NOMO-1 treated with dmso at 0.1 percent for 144 hours (cell line): ENCODE measurements around the gene SNAI1.
"Not testable (repeated sequence)": the region's sequence is repeated elsewhere in the genome, so short reads cannot be mapped to it uniquely, and the experiment has no call there.

Experiments
- DNase-seq: peaks from one replicate; lab custom pipeline; 2025; ENCODE audit not compliant: unreplicated experiment; lab: John Stamatoyannopoulos, UW

Gene SNAI1

GRCh38 chr20:49985617-49986016, 2.8 kb downstream of the SNAI1 start:
- DNase-seq, result no peak

GRCh38 chr20:49986049-49986448, 3.3 kb downstream of the SNAI1 start:
- no peak for DNase-seq

GRCh38 chr20:49987015-49987867, 4.5 kb downstream of the SNAI1 start:
- DNase-seq, result no peak

GRCh38 chr20:49987868-49988690, 5.3 kb downstream of the SNAI1 start:
- DNase-seq, result no peak

DNA sequence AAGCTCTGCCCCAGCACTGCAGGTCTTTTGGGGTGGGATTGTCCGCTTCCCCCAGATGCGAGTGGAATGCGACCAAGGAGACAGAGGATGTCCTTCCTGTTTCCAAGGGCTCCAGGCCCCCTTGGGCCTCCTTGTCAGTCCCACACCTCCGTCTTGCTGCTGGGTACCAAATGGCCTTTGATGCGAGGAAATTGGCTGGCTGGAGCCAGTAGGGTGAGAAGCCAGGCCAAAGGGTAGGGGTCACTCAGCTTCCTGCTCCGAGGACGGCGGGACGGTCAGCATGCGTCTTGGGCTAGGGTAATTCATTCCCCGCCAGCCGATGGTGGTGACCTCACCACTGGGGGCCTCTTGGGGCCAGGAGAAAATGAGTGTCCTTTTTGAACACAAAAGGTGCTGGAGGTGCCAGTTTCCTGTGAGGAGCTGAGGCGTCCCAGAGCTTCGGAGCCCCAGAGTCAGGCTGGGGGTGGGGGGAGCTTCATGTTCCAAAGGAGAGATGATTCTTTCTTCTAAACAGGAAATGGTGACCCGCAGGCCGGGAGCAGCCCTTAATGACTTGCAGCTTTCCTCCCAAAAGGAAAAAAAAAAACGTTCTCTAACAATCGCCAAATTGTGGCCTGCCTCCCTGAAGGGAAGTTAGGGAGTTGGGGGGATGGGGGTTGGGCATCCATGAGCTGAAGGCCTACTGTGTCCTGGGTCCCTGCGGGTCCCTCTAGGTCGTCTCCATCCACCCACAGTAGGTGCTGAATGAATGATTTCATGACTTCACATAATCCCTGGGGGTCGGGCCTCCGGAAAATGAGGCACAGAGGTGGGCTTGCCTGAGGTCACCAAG, 6.7 kb downstream of the SNAI1 start:
- DNase-seq, result no peak

DNA sequence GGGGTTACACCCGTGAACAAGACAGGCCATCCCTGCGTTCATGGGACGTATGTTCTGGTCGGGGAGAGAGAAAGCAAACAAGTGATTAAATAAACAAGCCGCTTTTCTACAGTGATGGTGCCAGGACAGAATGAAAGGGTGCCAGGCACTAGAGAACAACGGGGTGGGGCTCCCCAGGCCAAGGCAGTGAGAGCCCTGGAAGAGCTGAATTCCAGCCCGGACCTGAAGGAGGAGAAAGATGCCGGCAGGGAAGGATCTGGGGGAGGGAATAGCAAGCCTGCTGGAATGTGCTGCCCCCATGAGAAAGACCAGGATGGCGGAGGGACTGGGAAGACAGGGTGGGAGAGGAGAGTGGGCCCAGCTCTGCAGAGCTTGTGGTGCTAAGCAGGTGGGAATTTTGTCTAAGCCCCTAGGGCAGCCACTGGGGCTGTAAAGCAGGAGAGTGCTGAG, 7.5 kb downstream of the SNAI1 start:
- no peak for DNase-seq

DNA sequence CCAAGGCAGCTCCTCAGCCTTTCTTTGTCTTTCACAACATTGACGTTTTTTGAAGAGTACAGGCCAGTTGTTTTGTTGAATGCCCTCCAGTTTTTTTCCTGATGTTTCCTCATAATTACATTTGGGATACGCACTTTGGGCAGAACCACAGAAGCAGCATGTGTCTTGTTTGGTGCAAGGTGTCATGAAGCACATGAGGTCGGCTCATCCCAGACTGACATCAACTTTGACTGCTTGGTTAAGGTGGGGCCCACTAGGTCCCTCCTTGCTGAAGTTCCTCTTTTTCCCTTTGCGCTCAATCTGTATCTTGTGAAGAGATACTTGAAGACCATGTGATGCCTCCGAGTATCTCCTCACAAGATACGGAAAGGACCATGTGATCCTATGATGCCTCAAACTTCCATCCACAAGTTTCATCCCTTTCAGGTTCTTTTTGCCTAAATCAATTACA, 10.5 kb downstream of the SNAI1 start:
- peak; percentile 63 for DNase-seq

- DNase-seq, result no peak
These were observed 12.8 kb downstream of the SNAI1 start for GRCh38 chr20:49995586-49995985.

GRCh38 chr20:49998478-49999188, 15.9 kb downstream of the SNAI1 start:
- DNase-seq, result not testable (repeated sequence)

- no peak for DNase-seq
These were observed 16.5 kb downstream of the SNAI1 start for GRCh38 chr20:49999329-49999728.

DNA sequence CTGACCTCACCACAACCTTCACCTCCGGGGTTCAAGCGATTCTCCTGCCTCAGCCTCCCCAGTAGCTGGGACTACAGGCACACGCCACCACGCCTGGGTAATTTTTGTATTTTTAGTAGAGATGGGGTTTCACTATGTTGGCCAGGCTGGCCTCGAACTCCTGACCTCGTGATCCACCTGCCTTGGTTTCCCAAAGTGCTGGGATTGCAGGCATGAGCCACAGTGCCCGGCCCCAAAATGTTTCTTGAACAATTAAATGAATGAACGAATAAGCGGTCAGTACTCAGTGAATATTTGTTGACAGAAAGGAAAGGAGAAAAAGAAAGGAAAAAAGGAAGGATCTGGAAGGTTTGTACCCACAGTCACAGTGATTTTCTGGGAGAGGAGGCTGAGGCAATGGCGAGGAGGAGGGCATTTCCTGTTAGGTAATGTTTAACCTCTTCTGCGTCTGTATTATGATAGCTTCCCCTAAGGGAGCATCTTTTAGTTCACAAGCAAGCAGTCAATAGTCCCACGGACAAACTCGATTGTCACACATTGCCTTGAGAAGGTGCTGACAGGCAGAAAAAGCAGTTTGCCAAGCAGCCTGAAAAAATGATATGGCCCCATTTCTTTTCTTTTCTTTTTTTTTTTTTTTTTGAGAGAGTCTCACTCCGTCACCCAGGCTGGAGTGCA, 17.9 kb downstream of the SNAI1 start:
- not testable (repeated sequence) for DNase-seq

DNA sequence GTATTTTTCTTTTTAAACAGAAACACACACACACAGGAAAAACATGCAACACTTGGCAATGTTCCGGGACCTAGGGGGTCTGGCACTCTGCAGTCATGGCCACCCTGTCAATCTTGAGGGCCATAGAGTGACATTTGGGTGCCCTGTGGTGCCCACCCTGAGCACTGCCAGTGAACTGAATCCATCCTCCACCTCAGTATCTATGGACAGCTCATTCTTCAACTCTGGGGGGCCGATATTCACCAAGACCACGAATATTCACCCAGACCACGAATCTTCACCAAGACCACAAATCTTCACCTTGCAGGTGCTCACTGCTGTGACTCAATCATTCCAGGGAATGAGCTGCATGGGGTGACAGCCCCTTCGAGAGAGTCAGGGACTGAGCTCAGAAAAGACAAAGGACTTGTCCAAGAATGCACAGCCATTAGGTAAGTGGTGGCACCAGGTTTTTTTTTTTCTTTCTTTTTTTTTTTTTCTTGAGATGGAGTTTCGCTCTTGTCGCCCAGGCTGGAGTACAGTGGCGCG, 19.1 kb downstream of the SNAI1 start:
- no peak for DNase-seq

DNA sequence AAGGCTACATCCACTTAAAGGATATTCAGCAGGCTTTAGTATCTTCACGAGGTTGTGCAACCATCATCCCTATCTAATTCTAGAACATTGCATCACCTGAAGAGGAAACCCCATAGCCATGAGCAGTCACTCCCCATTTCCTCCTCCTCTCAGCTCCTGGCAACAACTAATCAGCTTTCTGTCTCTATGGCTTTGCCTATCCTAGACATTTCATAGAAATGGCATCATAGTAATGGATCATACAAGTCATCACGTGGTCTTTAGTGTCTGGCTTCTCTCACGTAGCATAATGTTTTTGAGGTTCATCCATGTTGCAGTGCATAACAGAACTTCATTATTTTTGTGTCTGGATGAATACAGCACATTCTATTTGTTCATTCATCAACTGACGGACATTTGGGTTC, 20.5 kb downstream of the SNAI1 start:
- peak; percentile 90 for DNase-seq

DNA sequence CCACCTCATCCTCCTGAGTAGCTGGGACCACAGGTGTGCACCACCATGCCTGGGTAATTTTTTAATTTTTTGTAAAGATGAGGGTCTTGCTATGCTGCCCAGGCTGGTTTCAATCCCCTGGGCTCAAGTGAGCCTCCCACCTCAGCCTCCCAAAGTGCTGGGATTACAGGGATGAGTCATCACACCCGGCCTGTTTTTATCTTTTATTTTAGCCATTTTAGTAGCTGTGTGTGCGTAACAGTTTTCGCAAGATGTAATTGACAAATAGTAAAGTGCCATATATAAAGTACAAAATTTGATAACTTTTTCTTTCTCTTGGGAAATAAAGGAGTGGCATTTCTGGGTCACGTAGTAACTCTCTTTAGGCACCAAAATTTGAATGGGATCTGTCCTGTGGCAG, 21.4 kb downstream of the SNAI1 start:
- no peak for DNase-seq

- no peak for DNase-seq
These were observed 22.7 kb downstream of the SNAI1 start for GRCh38 chr20:50005471-50005981.

DNA sequence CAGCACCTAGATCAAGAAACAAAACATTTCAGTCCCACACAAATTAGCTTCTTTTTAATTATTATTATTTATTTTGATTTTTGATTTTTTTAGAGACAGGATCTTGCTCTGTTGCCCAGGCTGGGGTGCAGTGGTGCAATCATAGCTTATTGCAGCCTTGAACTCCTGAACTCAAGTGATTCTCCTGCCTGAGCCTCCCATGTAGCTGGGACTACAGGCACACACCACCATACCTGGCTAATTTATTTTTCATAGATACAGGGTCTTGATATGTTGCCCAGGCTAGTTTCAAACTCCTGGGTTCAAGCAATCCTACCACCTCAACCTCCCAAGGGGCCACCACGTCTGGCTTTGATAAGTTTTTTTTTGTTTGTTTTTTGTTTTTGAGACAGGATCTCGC, 24.6 kb downstream of the SNAI1 start:
- DNase-seq, result no peak

DNA sequence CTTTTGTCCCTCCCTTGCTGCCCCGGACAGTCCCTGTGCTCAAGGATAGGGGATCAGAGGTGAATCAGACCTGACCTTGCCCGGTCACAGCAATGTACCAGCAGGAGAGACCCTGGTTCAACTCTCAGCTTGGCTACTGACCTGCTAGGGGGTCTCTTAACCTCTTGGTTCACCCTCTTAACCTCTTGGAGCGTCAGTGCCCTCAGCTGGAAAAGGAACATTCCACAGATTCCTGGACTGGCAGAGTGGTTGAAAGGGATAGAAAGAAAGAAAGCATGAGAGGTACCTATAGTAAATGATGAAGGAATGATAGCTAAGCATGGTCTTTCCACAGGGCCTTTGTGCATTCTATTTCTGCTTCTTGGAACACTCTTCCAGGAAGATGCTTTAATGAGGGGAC, 25.2 kb downstream of the SNAI1 start:
- no peak for DNase-seq

DNA sequence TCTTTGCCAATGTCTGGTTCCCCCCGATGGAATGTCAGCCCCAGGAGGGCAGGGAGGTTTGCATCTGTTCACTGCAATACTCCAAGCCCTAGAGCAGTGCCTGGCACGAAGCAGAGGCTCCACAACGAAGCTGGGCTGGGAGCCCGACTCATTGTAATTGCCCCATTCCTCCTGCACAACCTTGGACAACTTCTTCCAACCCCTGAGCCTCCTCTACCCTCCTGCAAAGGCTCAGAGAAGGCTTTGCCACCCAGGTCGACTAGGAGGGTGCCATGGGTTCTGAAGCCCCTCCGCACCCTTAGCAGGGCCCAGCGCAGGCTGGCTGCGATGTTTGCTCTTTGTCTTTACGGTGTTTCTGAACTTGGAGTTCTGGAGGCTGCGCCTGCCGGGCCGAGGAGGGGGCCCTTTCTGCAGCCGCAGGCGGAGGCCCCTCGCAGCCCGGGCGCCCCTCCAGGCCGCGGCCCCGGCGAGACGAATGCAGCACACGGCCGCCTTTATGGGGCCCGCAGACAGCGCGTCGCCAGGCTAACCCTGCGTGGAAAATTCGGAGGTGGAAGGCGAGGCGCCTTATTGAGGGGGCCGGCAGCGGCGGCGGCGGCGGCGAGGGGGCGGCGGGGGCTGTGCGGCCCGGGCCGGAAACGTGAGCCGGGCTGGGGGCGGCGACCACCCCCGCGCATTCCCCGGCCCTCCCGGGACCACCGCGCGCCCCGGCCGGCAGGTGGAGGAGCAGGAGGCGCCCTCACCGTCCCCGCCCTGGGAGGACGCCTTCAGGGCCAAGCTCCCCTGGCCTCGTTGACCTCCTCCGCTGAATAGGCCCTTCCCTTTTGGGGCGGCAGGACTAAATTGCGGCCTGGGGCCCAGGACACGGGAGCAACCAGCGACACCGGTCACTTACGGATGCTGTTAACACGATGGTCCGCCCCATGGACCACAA, 27.0 kb downstream of the SNAI1 start:
- DNase-seq, result no peak
